ENCODE results near the gene AKAP12.

Gene AKAP12

DNA sequence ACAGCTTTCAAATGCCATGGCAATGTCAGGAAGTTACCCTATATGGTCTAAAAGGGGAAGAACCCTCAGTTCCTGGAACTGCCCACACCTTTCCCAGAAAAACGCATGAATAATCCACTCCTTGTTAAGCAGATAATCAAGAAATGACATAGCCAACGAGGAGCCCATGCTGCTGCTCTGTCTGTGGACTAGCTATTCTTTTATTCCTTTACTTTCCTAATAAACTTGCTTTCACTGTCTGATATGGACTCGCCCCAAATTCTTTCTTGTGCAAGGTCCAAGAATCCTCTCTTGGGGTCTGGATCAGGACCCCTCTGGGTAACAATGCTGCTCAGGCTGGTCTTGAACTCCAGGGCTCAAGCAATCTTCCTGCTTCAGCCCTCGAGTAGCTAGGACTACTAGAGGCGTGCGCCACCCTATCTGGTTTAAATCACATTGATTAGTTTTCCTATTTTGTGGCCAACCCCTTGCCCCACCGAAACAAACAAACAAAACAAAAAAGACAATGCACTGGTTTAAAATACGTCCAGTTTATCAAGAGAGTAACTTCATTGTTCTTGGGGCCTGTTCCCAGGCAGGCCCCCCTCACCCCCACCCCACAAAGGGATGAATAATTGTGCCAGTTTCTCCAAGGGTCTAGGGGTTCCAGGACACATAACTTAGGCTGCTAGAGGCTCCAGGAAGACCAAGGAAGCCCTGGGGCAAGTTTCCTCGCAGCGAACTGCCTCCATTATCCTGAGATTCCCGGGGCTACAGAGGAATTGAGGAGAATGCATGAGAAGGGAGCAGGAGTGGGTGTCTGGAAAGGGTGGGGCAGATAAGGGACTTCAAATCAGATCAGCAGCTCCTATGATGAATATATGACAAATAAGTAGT, 10.1 kb upstream of the AKAP12 start:
- Histone ChIP-seq H3K4me3 (ENCODE audit: low read length) (no peak overlapping the region), H4K20me1 (ENCODE audit: control insufficient read depth, insufficient read depth, low read depth, low read length) (no peaks in the 10 kb centered on the region), H3K4me2 (ENCODE audit: low read length) (no peak overlapping the region)

DNA sequence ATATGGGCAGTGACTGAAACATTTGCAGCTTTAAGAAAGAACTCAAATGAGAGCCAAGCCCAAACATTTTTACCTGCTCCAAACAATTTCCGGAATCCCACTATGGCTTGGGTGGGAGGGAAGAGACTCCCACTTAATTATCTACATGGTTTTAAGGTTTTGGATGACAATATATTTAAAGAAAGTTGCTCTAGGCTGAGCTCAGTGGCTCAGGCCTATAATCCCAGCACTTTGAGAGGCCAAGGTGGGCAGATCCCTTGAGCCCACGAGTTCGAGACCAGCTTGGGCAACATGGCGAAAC, 9.5 kb upstream of the AKAP12 start:
- no peaks in the 10 kb centered on the region for H3F3A ChIP-seq (ENCODE audit: control insufficient read depth, insufficient read depth)
- no peaks in the 10 kb centered on the region for H4K20me1 ChIP-seq (ENCODE audit: control insufficient read depth, insufficient read depth, low read depth, low read length)
- no peaks in the 10 kb centered on the region for H3K79me2 ChIP-seq (ENCODE audit: control insufficient read depth, low read length)
- H3K9me3 ChIP-seq (ENCODE audit: control insufficient read depth, insufficient read depth, low read length): no peaks in the 10 kb centered on the region
- no peaks in the 10 kb centered on the region for H3K9me2 ChIP-seq (replicated peaks; ENCODE audit: control insufficient read depth, low read length)
- no peak overlapping the region for H3K4me3 ChIP-seq (ENCODE audit: low read length)
- no peaks in the 10 kb centered on the region for H3K4me1 ChIP-seq (ENCODE audit: control insufficient read depth, low read length)
- no peak overlapping the region for H3K4me2 ChIP-seq (ENCODE audit: low read length)
- no peak for TF ChIP-seq EZH2phosphoT487 (IDR thresholded peaks at IDR 0.05; ENCODE audit: borderline replicate concordance, low read length)
- TF ChIP-seq, protein P1, sequence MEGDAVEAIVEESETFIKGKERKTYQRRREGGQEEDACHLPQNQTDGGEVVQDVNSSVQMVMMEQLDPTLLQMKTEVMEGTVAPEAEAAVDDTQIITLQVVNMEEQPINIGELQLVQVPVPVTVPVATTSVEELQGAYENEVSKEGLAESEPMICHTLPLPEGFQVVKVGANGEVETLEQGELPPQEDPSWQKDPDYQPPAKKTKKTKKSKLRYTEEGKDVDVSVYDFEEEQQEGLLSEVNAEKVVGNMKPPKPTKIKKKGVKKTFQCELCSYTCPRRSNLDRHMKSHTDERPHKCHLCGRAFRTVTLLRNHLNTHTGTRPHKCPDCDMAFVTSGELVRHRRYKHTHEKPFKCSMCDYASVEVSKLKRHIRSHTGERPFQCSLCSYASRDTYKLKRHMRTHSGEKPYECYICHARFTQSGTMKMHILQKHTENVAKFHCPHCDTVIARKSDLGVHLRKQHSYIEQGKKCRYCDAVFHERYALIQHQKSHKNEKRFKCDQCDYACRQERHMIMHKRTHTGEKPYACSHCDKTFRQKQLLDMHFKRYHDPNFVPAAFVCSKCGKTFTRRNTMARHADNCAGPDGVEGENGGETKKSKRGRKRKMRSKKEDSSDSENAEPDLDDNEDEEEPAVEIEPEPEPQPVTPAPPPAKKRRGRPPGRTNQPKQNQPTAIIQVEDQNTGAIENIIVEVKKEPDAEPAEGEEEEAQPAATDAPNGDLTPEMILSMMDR (IDR thresholded peaks at IDR 0.05; ENCODE audit: low read depth, low read length, poor library complexity, severe bottlenecking): no peak
- H3K27me3 ChIP-seq (ENCODE audit: control insufficient read depth, low read length): no peaks in the 10 kb centered on the region
- no peaks in the 10 kb centered on the region for H3K36me3 ChIP-seq (ENCODE audit: control insufficient read depth, low read length)
- H3K27ac ChIP-seq (ENCODE audit: low read depth, low read length): no peak overlapping the region

More for the DNA sequence above, 10.1 kb upstream of the AKAP12 start:
- Histone ChIP-seq H3F3A (ENCODE audit: control insufficient read depth, insufficient read depth) (no peaks in the 10 kb centered on the region), H3K36me3 (ENCODE audit: control insufficient read depth, low read length) (no peaks in the 10 kb centered on the region), H3K79me2 (ENCODE audit: control insufficient read depth, low read length) (no peaks in the 10 kb centered on the region), H3K9me2 (replicated peaks; ENCODE audit: control insufficient read depth, low read length) (no peaks in the 10 kb centered on the region), H3K27me3 (ENCODE audit: control insufficient read depth, low read length) (no peaks in the 10 kb centered on the region), H3K27ac (ENCODE audit: low read depth, low read length) (no peak overlapping the region), H3K9me3 (ENCODE audit: control insufficient read depth, insufficient read depth, low read length) (no peaks in the 10 kb centered on the region), H3K4me1 (ENCODE audit: control insufficient read depth, low read length) (no peaks in the 10 kb centered on the region)
- TF ChIP-seq, protein P1 (IDR thresholded peaks at IDR 0.05; ENCODE audit: low read depth, low read length, poor library complexity, severe bottlenecking): no peak
- TF ChIP-seq EZH2phosphoT487 (IDR thresholded peaks at IDR 0.05; ENCODE audit: borderline replicate concordance, low read length): no peak

DNA sequence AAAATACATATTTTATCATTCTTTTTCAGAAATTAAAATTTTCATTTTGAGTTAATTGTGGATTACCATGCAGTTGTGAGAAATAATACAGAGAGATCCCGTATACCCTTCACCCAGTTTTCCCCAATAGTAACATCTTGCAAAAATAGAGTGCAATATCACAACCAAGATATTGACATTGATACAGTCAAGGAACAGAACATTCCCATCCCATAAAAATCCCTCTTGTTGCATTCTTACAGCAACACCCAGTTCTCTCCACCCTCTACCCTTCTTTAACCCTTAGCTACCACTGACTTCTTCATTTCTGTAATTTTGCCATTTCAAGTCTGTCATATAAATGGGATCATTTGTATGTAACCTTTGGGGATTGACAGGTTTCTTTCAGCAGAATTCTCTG, 6.9 kb upstream of the AKAP12 start:
- no peaks in the 10 kb centered on the region for H3F3A ChIP-seq (ENCODE audit: control insufficient read depth, insufficient read depth)
- no peaks in the 10 kb centered on the region for H4K20me1 ChIP-seq (ENCODE audit: control insufficient read depth, insufficient read depth, low read depth, low read length)
- no peaks in the 10 kb centered on the region for H3K9me2 ChIP-seq (replicated peaks; ENCODE audit: control insufficient read depth, low read length)
- H3K79me2 ChIP-seq (ENCODE audit: control insufficient read depth, low read length): no peaks in the 10 kb centered on the region
- no peak overlapping the region for H3K4me3 ChIP-seq (ENCODE audit: low read length)
- H3K36me3 ChIP-seq (ENCODE audit: control insufficient read depth, low read length): no peaks in the 10 kb centered on the region
- no peaks in the 10 kb centered on the region for H3K9me3 ChIP-seq (ENCODE audit: control insufficient read depth, insufficient read depth, low read length)
- no peak for TF ChIP-seq EZH2phosphoT487 (IDR thresholded peaks at IDR 0.05; ENCODE audit: borderline replicate concordance, low read length)
- TF ChIP-seq, protein P1 (IDR thresholded peaks at IDR 0.05; ENCODE audit: low read depth, low read length, poor library complexity, severe bottlenecking): no peak
- no peaks in the 10 kb centered on the region for H3K4me1 ChIP-seq (ENCODE audit: control insufficient read depth, low read length)
- no peak overlapping the region for H3K4me2 ChIP-seq (ENCODE audit: low read length)
- H3K27me3 ChIP-seq (ENCODE audit: control insufficient read depth, low read length): peaks cover 11% of the 10 kb centered on the region
- H3K27ac ChIP-seq (ENCODE audit: low read depth, low read length): no peak overlapping the region

All from DOHH2 (cell line).